GM18858 (cell line): ENCODE measurements around the gene PLAAT1.

Experiments
- ATAC-seq: cut with Tn5 transposase; IDR thresholded peaks from one replicate; pipeline ENCODE4 v1.9.1; 2021; ENCODE audit not compliant: unreplicated experiment

Gene PLAAT1

GRCh38 chr3:193250492-193250891, 9.5 kb downstream of the PLAAT1 start:
- no peak for ATAC-seq

- no peak for ATAC-seq
These were observed 13.1 kb downstream of the PLAAT1 start for GRCh38 chr3:193253986-193254660.

- no peak for ATAC-seq
These were observed 20.9 kb downstream of the PLAAT1 start for GRCh38 chr3:193261970-193262369.

GRCh38 chr3:193262707-193263106, 21.7 kb downstream of the PLAAT1 start:
- ATAC-seq, result no peak

GRCh38 chr3:193269343-193270028, 28.5 kb downstream of the PLAAT1 start:
- no peak for ATAC-seq

- no peak for ATAC-seq
These were observed 29.4 kb downstream of the PLAAT1 start for GRCh38 chr3:193270451-193270850.

GRCh38 chr3:193271101-193271840, 30.2 kb downstream of the PLAAT1 start:
- ATAC-seq, result no peak

GRCh38 chr3:193292386-193292785, 51.4 kb downstream of the PLAAT1 start:
- no peak for ATAC-seq

- ATAC-seq, result no peak
These were observed 55.0 kb downstream of the PLAAT1 start for GRCh38 chr3:193295985-193296384.

- no peak for ATAC-seq
These were observed 56.4 kb downstream of the PLAAT1 start for GRCh38 chr3:193297421-193297820.

- ATAC-seq, result no peak
These were observed 60.4 kb downstream of the PLAAT1 start for GRCh38 chr3:193301433-193301832.

- no peak for ATAC-seq
These were observed 64.3 kb downstream of the PLAAT1 start for GRCh38 chr3:193305356-193305755.

- ATAC-seq, result no peak
These were observed 70.1 kb downstream of the PLAAT1 start for GRCh38 chr3:193310914-193311723.

- no peak for ATAC-seq
These were observed 72.3 kb downstream of the PLAAT1 start for GRCh38 chr3:193313061-193313958.

GRCh38 chr3:193314161-193314560, 73.1 kb downstream of the PLAAT1 start:
- ATAC-seq, result no peak

- no peak for ATAC-seq
These were observed 76.8 kb downstream of the PLAAT1 start for GRCh38 chr3:193317682-193318300.
